ENCODE measurements around the gene ADGRV1.
"Not testable (repeated sequence)": the region's sequence is repeated elsewhere in the genome, so short reads cannot be mapped to it uniquely, and the experiment has no call there.

The ADGRV1 gene

DNA sequence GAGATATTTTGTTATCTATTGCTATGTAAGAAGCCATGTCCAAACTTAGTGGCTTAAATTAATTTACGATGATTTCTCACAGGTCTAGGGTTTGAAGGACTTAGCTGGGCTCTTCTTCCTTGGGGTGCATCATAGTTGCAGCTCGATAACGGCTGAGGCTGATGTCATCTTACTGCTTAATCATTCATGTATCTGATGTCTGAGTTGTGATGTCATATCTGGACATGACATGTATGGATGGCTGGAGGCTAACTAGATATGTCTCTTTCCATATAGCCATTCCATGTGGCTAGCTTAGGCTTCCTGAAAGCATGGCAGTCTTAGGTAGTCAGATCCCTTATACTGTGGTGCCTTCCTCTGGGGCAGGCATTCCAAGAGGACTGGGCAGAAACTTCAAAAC, 31.6 kb downstream of the ADGRV1 start:
- H3K79me2 ChIP-seq (ENCODE audit: insufficient read depth, low read length) = no peaks in the 10 kb centered on the region
- H3K27me3 ChIP-seq (ENCODE audit: insufficient read depth, low read length, poor library complexity, severe bottlenecking) = no peaks in the 10 kb centered on the region
- H3K9ac ChIP-seq (ENCODE audit: low read depth, low read length, poor library complexity, severe bottlenecking) = no peak overlapping the region
- no peak for TF ChIP-seq EZH2phosphoT487 (IDR thresholded peaks at IDR 0.05; ENCODE audit: borderline replicate concordance)
- TF ChIP-seq, protein P1, sequence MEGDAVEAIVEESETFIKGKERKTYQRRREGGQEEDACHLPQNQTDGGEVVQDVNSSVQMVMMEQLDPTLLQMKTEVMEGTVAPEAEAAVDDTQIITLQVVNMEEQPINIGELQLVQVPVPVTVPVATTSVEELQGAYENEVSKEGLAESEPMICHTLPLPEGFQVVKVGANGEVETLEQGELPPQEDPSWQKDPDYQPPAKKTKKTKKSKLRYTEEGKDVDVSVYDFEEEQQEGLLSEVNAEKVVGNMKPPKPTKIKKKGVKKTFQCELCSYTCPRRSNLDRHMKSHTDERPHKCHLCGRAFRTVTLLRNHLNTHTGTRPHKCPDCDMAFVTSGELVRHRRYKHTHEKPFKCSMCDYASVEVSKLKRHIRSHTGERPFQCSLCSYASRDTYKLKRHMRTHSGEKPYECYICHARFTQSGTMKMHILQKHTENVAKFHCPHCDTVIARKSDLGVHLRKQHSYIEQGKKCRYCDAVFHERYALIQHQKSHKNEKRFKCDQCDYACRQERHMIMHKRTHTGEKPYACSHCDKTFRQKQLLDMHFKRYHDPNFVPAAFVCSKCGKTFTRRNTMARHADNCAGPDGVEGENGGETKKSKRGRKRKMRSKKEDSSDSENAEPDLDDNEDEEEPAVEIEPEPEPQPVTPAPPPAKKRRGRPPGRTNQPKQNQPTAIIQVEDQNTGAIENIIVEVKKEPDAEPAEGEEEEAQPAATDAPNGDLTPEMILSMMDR (conservative IDR thresholded peaks at IDR 0.05; ENCODE audit: low read length) = no peak
- no peaks in the 10 kb centered on the region for H3K9me2 ChIP-seq (replicated peaks; ENCODE audit: low read depth, low read length)
- H3F3A ChIP-seq (ENCODE audit: low read depth) = no peaks in the 10 kb centered on the region
- H3K4me1 ChIP-seq (ENCODE audit: insufficient read depth, low read length, poor library complexity, severe bottlenecking) = no peaks in the 10 kb centered on the region
- H3K9me3 ChIP-seq (ENCODE audit: insufficient read depth, low read depth, low read length) = no peaks in the 10 kb centered on the region
- no peaks in the 10 kb centered on the region for H4K20me1 ChIP-seq (ENCODE audit: insufficient read depth, low read length, poor library complexity, severe bottlenecking)
- H3K4me3 ChIP-seq (ENCODE audit: low read length, poor library complexity, severe bottlenecking) = no peak overlapping the region
- H3K4me2 ChIP-seq (ENCODE audit: low read depth, low read length, poor library complexity, severe bottlenecking) = no peak overlapping the region
- no peaks in the 10 kb centered on the region for H3K36me3 ChIP-seq (ENCODE audit: insufficient read depth, low read length)
- H2AFZ ChIP-seq (ENCODE audit: low read length) = no peak overlapping the region

DNA sequence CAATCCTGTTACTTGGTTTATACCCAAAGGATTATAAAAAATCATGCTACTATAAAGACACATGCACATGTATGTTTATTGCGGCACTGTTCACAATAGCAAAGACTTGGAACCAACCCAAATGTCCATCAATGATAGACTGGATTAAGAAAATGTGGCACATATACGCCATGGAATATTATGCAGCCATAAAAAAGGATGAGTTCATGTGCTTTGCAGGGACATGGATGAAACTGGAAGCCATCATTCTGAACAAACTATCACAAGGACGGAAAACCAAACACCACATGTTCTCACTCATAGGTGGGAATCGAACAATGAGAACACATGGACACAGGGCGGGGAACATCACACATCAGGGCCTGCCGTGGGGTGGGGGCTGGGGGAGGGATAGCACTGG, 34.5 kb downstream of the ADGRV1 start:
- not testable (repeated sequence) for H2AFZ ChIP-seq (ENCODE audit: low read length); H3K4me2 ChIP-seq (ENCODE audit: low read depth, low read length, poor library complexity, severe bottlenecking); H4K20me1 ChIP-seq (ENCODE audit: insufficient read depth, low read length, poor library complexity, severe bottlenecking); H3K79me2 ChIP-seq (ENCODE audit: insufficient read depth, low read length); H3K9me2 ChIP-seq (replicated peaks; ENCODE audit: low read depth, low read length); H3K9ac ChIP-seq (ENCODE audit: low read depth, low read length, poor library complexity, severe bottlenecking); H3K9me3 ChIP-seq (ENCODE audit: insufficient read depth, low read depth, low read length); H3K27me3 ChIP-seq (ENCODE audit: insufficient read depth, low read length, poor library complexity, severe bottlenecking); H3K36me3 ChIP-seq (ENCODE audit: insufficient read depth, low read length); H3K4me3 ChIP-seq (ENCODE audit: low read length, poor library complexity, severe bottlenecking); H3F3A ChIP-seq (ENCODE audit: low read depth); H3K4me1 ChIP-seq (ENCODE audit: insufficient read depth, low read length, poor library complexity, severe bottlenecking)

DNA sequence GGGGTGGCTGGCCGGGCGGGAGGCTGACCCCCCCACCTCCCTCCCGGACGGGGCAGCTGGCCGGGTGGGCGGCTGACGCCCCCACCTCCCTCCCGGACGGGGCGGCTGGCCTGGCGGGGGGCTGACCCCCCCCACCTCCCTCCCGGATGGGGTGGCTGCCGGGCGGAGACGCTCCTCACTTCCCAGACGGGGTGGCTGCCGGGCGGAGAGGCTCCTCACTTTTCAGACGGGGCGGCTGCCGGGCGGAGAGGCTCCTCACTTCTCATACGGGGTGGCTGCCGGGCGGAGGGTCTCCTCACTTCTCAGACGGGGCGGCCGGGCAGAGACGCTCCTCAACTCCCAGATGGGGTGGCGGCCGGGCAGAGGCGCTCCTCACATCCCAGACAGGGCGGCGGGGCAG, 37.2 kb downstream of the ADGRV1 start:
- H3K9me2 ChIP-seq (replicated peaks; ENCODE audit: low read depth, low read length); H3K4me1 ChIP-seq (ENCODE audit: insufficient read depth, low read length, poor library complexity, severe bottlenecking); H3K4me2 ChIP-seq (ENCODE audit: low read depth, low read length, poor library complexity, severe bottlenecking); H3K36me3 ChIP-seq (ENCODE audit: insufficient read depth, low read length); H3K9me3 ChIP-seq (ENCODE audit: insufficient read depth, low read depth, low read length); H3K79me2 ChIP-seq (ENCODE audit: insufficient read depth, low read length); H3F3A ChIP-seq (ENCODE audit: low read depth); H2AFZ ChIP-seq (ENCODE audit: low read length); H4K20me1 ChIP-seq (ENCODE audit: insufficient read depth, low read length, poor library complexity, severe bottlenecking); H3K4me3 ChIP-seq (ENCODE audit: low read length, poor library complexity, severe bottlenecking); H3K9ac ChIP-seq (ENCODE audit: low read depth, low read length, poor library complexity, severe bottlenecking); H3K27me3 ChIP-seq (ENCODE audit: insufficient read depth, low read length, poor library complexity, severe bottlenecking): not testable (repeated sequence)

DNA sequence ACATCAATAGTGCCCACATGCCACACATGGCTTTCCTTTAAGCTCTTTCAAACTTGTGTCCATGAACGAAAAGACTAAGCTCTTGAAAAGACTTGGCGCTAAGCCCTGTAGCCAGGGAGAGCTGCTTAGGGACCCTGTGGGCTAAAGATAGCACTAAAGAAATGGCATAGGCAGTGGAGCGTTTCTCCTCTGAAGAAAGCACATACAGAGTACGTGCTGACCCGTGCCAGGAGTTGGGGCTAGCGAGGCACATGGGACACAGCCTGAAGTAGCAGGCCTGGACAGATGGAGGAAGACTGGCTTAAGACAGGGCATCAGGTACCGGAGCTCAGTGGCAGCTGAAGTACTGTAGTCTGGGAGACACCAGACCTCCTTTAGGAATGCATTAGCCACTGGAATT, 39.7 kb downstream of the ADGRV1 start:
- Histone ChIP-seq H3K9ac (ENCODE audit: low read depth, low read length, poor library complexity, severe bottlenecking) (no peak overlapping the region), H3K4me2 (ENCODE audit: low read depth, low read length, poor library complexity, severe bottlenecking) (no peak overlapping the region), H3K36me3 (ENCODE audit: insufficient read depth, low read length) (no peaks in the 10 kb centered on the region), H3K9me2 (replicated peaks; ENCODE audit: low read depth, low read length) (no peaks in the 10 kb centered on the region), H3K9me3 (ENCODE audit: insufficient read depth, low read depth, low read length) (no peaks in the 10 kb centered on the region), H3K27me3 (ENCODE audit: insufficient read depth, low read length, poor library complexity, severe bottlenecking) (no peaks in the 10 kb centered on the region), H2AFZ (ENCODE audit: low read length) (no peak overlapping the region), H3K4me3 (ENCODE audit: low read length, poor library complexity, severe bottlenecking) (no peak overlapping the region), H3K79me2 (ENCODE audit: insufficient read depth, low read length) (no peaks in the 10 kb centered on the region), H3K4me1 (ENCODE audit: insufficient read depth, low read length, poor library complexity, severe bottlenecking) (no peaks in the 10 kb centered on the region), H4K20me1 (ENCODE audit: insufficient read depth, low read length, poor library complexity, severe bottlenecking) (no peaks in the 10 kb centered on the region), H3F3A (ENCODE audit: low read depth) (no peaks in the 10 kb centered on the region)
- no peak for TF ChIP-seq EZH2phosphoT487 (IDR thresholded peaks at IDR 0.05; ENCODE audit: borderline replicate concordance)

DNA sequence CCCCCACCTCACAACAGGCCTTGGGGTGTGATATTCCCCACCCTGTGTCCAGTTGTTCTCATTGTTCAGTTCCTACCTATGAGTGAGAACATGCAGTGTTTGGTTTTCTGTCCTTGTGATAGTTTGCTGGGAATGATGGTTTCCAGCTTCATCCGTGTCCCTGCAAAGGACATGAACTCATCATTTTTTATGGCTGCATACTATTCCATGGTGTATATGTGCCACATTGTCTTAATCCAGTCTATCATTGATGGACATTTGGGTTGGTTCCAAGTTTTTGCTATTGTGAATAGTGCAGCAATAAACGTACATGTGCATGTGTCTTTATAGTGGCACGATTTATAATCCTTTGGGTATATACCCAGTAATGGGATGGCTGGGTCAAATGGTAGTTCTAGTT, 41.7 kb downstream of the ADGRV1 start:
- H3K4me1 ChIP-seq (ENCODE audit: insufficient read depth, low read length, poor library complexity, severe bottlenecking); H3K9me3 ChIP-seq (ENCODE audit: insufficient read depth, low read depth, low read length); H3K9ac ChIP-seq (ENCODE audit: low read depth, low read length, poor library complexity, severe bottlenecking); H3K4me3 ChIP-seq (ENCODE audit: low read length, poor library complexity, severe bottlenecking); H3K4me2 ChIP-seq (ENCODE audit: low read depth, low read length, poor library complexity, severe bottlenecking); H3K27me3 ChIP-seq (ENCODE audit: insufficient read depth, low read length, poor library complexity, severe bottlenecking); H3K79me2 ChIP-seq (ENCODE audit: insufficient read depth, low read length); H4K20me1 ChIP-seq (ENCODE audit: insufficient read depth, low read length, poor library complexity, severe bottlenecking); H2AFZ ChIP-seq (ENCODE audit: low read length); H3K9me2 ChIP-seq (replicated peaks; ENCODE audit: low read depth, low read length); H3K36me3 ChIP-seq (ENCODE audit: insufficient read depth, low read length); H3F3A ChIP-seq (ENCODE audit: low read depth): not testable (repeated sequence)

Data from Loucy (cell line).